Measurements from ENCODE around the gene PACSIN1. TPM values are rescaled to one million over a fixed set of nuclear protein-coding genes. Genes with fewer than 3 reads are reported as not detected.

Gene PACSIN1
- total and polyA plus RNA-seq, 4 donors, result 0.03 to 0.17 (median 0.15) TPM

- Histone ChIP-seq H3K36me3 (ENCODE audit: control insufficient read depth in 4 of 4, insufficient read depth in 3 of 4, low read depth in 1 of 4, low read length in 3 of 4) (no peaks in the 10 kb centered on the region), H3K9ac (ENCODE audit: low read depth in 1 of 2, low read length in 2 of 2) (no peak overlapping the region), H3K9me3 (ENCODE audit: control insufficient read depth in 4 of 4, low read length in 3 of 4) (no peaks in the 10 kb centered on the region), H3K27ac (ENCODE audit: low read depth in 1 of 2, low read length in 2 of 2) (no peak overlapping the region), H3K27me3 (ENCODE audit: control insufficient read depth in 4 of 4, insufficient read depth in 4 of 4, low read length in 3 of 4) (no peaks in the 10 kb centered on the region), H3K4me3 (ENCODE audit: low read depth in 1 of 3, low read length in 3 of 3) (no peak overlapping the region), H3K4me1 (ENCODE audit: control insufficient read depth in 4 of 4, insufficient read depth in 4 of 4, low read length in 3 of 4) (peaks cover 2 to 7% (median 5%) of the 10 kb centered on the region in 4 donors)
- no peak for DNase-seq (ENCODE audit: low spot score)
- TF ChIP-seq YY1 (IDR thresholded peaks at IDR 0.05) (no peak), HNF4A (conservative IDR thresholded peaks at IDR 0.05) (no peak), EGR1 (IDR thresholded peaks at IDR 0.05; ENCODE audit: low read depth in 2 of 2) (no peak), RAD21 (IDR thresholded peaks at IDR 0.05) (no peak), SP1 (IDR thresholded peaks at IDR 0.05) (no peak), HNF4G (IDR thresholded peaks at IDR 0.05) (no peak), CTCF (IDR thresholded peaks at IDR 0.05; ENCODE audit: low read depth, low read length, missing input control) (no peak)
- 83% methylated on average over 5 of the region's 5 CpGs for WGBS
Measured at GRCh38 chr6:34524499-34524898, 58.6 kb downstream of the PACSIN1 start.

GRCh38 chr6:34524971-34525370 is 59.1 kb downstream of the PACSIN1 start:
- peaks cover 3 to 12% (median 9%) of the 10 kb centered on the region in 4 donors for H3K4me1 ChIP-seq (ENCODE audit: control insufficient read depth in 4 of 4, insufficient read depth in 4 of 4, low read length in 3 of 4)
- no peak overlapping the region for H3K4me3 ChIP-seq (ENCODE audit: low read depth in 1 of 3, low read length in 3 of 3)
- TF ChIP-seq CTCF (IDR thresholded peaks at IDR 0.05; ENCODE audit: low read depth, low read length, missing input control) (no peak), GABPA (IDR thresholded peaks at IDR 0.05 in 1 of 2, conservative IDR thresholded peaks at IDR 0.05 in 1 of 2) (no peak), JUND (IDR thresholded peaks at IDR 0.05) (no peak), REST (IDR thresholded peaks at IDR 0.05) (no peak), TAF1 (conservative IDR thresholded peaks at IDR 0.05) (no peak)
- no peaks in the 10 kb centered on the region for H3K36me3 ChIP-seq (ENCODE audit: control insufficient read depth in 4 of 4, insufficient read depth in 3 of 4, low read depth in 1 of 4, low read length in 3 of 4)
- H3K27me3 ChIP-seq (ENCODE audit: control insufficient read depth in 4 of 4, insufficient read depth in 4 of 4, low read length in 3 of 4), result no peaks in the 10 kb centered on the region
- H3K9me3 ChIP-seq (ENCODE audit: control insufficient read depth in 4 of 4, low read length in 3 of 4), result no peaks in the 10 kb centered on the region
- H3K27ac ChIP-seq (ENCODE audit: low read depth in 1 of 2, low read length in 2 of 2), result no peak overlapping the region
- WGBS, result 90% methylated on average over 5 of the region's 5 CpGs
- no peak overlapping the region for H3K9ac ChIP-seq (ENCODE audit: low read depth in 1 of 2, low read length in 2 of 2)
- DNase-seq (ENCODE audit: low spot score), result no peak
